HG03280 (cell line): Measurements from ENCODE around the gene SLC43A1.
A peak's percentile ranks its signal among the peaks of the same experiment; 100 is the strongest.

ENCODE experiments used
- ATAC-seq: cut with Tn5 transposase; IDR thresholded peaks from one replicate; pipeline ENCODE4 v1.9.1; 2021; ENCODE audit warnings: mild to moderate bottlenecking, moderate library complexity; ENCODE audit not compliant: unreplicated experiment

The SLC43A1 gene

DNA sequence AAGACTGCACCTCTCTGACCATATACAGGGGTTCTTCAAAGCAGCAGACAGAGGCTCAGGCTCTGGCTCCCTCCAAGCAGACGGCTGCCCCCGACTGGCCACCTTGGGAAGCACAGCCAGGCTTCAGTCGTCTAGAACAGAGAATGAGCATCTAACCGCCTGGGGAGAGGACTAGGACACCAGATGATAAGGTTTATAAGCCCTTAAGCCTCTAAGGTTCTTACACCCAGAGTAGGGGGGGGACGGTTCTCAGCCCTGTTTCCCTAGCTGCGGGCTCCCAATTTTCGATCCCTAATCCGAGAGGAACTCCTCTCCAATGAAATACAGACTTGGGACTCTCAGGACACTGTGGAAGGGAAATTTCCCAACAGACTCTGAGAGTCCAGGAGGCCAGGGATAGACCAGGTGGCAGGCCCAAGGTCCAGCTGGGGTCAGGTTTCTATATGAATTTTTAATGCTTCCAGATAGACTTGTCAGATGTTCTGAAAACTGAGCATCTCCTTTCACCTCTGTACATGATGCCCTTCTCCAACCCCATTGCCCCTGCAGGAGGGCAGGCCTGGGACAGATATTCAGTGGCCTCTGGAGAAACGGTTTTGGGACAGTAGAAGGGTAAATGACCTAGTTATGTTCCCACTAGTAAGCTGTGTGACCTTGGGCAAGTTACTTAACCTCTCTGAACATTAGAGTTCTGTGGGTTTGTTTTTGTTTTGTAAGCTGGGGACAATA is 34.9 kb downstream of the SLC43A1 start:
- peak; percentile 45 for ATAC-seq

DNA sequence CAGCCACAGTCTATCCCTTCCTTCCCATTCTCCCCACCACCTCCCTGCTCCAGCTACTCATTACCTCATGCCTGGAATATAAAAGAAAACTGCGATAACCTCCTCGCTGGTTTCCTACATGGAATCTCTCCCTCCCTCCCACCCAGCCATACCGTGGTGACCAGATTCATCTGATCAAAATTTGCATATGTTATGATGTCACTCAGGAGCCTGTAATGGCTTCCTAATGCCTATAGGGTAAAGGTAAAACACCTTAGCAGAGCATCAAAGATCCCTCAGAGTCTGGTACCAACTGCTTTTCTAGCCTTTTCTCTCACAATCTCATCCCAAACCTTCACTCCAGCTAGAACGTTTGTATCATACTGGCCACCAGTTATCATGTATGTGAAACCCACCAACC is 35.6 kb downstream of the SLC43A1 start:
- peak; percentile 29 for ATAC-seq

DNA sequence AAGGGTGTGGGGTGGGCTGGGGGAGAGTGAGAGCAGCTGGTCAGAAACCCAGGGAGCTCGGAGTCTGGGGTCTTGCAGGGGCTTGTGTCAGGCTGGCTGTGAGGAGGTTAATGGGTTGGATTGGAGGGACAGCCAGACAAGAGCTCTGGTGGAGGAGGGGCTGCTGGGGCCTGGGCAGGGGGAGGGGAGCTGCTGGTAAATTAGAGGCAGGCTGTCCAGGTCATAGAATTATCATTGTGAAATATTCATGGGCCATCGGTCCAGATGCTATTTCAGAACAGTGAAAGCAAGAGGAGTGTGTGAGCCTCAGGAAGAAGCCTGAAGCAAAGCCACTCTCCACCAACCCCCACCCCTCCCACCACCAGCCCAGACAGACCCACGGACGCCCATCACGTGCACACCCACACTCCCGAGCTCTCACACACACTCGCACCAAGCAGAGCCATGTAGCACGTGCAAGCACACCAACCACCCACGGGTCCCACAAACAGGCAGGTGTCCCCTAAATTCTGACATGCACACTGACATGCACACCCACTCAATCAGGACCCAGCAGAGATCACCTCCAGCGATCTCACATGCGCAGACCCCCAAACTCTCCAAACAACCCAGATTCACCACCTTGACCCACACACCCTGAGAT is 36.4 kb downstream of the SLC43A1 start:
- ATAC-seq: no peak

DNA sequence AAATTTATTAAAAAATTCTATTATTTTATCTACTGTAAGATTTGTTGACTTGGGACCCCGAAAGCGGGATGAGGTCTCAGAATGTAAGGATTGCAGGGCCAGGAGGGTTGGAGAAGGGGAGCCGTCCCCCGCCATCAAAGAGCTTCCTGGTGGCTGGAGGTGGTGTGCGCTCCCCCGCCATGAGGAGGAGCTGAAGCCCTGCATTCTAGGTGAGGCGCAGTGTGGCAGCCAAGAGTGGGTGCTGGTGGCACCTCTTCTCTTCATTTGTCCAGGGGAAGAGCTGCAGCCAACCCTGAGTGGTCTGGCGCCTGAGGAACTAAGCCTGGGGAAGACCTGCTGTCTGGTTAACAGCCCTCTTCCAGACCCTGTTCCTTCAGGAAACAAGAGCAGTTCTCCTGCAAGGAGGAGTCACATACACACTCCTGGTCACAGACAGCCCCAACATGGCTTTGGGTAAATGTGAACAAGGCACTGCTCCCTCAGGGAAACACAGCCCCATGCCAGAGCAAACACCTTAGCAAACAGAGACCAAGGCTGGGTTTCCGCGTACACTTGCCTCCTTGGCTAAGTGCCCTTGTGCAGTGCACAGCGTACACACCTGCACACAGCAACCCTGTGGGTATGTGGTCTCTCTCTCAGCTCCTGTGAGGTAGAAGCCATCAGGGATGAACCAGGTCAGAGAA is 37.9 kb downstream of the SLC43A1 start:
- ATAC-seq: no peak

DNA sequence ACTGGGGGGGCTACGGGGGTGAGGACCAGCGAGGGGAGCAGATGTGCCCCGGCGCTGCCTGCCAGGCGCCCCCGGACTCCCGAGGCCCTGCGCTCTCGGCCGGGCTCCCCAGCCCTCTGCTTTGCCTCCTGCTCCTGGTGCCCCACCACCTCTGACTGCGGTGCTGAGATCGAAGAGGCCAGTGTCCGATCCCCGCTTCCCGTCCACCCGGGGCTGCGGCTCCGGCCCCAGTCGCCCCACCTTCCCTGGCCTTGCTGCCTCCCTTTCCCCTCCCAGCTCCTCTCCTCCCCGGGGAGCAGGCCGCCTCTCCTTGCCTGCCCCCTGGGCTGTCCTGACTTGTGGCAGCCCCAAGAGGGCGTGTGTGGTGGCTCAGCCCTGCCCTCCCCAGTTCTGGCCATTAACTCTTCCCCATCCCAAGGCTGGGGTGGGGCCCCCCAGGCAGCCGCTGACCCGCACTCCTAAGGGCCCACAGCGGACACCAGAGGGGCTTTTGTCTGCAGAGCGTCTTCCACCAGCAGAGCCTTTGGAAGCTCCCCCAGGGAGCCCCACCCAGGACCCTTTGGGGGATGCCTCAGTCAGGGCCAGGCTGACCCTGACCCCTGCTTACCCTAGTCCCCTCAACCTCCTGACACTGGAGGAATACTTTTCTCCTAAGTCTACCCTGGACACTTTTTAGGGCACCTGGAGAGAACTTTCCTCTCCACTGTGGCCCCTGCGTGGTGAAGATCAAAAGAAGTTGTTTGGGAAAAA is 38.6 kb downstream of the SLC43A1 start:
- peak; percentile 53 for ATAC-seq

DNA sequence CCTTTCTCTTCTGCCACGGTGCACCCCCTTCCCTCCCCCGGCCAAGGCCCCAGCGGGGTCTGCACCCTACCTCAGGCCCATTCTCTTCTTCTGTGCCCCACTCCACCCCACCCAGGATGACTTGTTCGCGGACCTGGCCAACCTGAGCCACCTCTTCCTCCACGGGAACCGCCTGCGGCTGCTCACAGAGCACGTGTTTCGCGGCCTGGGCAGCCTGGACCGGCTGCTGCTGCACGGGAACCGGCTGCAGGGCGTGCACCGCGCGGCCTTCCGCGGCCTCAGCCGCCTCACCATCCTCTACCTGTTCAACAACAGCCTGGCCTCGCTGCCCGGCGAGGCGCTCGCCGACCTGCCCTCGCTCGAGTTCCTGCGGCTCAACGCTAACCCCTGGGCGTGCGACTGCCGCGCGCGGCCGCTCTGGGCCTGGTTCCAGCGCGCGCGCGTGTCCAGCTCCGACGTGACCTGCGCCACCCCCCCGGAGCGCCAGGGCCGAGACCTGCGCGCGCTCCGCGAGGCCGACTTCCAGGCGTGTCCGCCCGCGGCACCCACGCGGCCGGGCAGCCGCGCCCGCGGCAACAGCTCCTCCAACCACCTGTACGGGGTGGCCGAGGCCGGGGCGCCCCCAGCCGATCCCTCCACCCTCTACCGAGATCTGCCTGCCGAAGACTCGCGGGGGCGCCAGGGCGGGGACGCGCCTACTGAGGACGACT is 39.3 kb downstream of the SLC43A1 start:
- peak; percentile 31 for ATAC-seq

DNA sequence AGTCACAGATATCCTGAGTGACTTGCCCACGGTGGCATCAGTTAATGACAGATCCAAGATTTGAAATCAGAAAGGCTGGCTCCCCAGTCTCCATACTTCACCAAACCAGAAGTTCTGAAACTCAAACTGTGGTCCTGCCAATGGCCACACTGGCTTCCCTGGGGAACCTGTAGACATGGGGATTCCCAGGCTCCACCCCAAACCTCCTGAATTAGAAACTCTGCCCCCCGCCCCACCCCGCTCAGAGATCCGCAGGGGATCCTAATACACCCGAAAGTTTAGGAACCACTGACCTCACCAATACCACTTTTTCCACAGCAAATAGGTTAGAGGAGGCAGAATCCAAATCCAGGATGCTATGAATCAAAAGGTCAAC is 39.8 kb downstream of the SLC43A1 start:
- ATAC-seq: no peak

DNA sequence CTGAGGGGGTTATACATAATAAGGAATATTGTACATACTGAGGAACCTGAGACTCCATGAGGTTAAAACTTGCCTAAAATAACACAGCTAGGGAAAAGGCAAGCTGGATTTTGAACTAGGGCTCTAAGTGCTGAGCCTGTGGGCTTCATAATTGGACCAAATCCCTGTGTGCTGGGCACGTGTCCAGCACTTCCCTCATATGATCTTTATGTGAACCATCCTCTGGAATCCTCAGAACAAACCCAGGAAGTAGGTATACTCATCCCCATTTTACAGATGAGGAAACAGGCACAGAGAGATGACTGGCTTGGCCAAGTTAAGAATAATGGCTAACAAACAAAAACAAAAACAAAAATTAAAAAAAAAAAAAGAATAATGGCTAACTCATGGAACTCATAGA is 40.3 kb downstream of the SLC43A1 start:
- no peak for ATAC-seq

DNA sequence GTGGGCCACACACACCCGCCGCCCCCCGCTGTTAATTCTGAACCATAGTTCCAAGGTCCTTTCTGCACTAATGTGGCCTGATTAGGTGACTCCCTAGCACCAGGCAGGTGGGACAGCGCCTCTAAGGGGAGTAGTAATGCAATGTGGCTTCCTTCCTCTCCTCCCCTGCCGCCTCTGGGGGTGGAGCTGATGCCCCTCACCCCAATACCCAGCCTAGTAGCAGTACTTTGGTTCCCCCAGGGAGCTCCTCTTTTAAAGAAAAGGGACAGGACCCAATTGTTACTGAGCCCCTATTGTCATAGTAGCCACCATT is 40.7 kb downstream of the SLC43A1 start:
- ATAC-seq: no peak

DNA sequence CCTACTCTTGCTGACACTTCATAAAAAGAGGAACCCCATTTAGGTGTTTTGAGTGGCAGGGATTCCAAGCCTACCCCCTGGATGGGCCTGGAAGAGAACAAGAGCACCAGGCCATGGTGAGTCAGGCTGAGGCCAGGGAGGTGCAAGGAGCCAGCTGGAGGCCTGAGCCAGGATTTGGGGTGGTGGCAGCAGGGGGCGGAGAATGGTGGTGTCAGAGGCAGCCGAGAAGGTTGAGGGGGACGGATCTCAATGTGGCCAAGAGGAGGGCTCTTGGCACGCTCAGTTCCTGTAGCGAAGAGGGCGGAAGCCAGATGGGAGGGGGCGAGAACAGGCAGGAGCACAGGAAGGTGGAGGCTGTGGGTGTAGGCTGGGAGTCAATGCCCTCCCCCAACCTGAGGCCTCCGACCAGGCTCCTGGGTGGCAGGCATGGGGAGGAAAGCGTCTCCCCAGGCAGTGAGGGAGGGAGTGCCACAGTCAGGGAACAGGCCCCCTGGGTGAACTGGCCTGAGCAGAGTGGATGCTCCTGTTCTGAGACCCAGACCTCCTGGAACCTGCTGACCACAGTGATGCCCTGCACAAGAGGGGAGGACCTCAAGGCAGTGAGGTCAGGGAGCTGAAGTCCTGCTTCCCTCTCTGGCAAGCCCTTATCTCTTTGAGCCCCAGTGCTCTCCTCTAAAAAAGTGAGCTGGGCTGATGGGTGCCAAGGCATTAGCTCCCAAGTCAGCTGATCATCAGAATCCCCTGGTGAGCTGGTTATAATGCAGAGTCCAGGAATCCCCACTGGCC is 41.3 kb downstream of the SLC43A1 start:
- no peak for ATAC-seq

DNA sequence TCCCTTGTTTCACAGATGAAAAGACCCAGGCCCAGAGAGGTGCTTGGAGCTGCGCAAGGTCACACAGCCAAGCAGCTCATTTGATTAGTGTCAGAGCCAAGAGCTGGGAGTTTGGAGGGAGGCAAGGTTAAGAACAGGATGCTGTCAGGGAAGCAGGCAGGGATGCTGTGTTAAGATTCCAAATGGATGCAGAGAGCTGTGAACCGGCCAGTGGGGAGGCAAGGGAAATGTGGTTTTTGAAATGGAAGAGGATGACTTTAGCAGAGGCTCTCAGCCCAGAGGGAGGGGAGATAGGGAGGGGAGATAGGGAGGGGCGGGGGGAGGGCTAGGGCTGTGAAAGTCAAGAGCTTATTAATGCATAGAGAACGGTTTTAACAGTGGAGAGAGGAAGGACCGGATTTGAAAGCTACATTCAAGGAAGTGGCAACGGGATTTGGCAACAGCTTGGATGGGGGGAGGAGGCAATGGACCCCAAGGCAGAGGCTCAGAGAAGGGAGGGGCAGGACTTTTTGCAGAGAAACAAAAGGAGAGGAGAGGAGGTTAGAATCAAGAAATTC is 42.1 kb downstream of the SLC43A1 start:
- no peak for ATAC-seq

DNA sequence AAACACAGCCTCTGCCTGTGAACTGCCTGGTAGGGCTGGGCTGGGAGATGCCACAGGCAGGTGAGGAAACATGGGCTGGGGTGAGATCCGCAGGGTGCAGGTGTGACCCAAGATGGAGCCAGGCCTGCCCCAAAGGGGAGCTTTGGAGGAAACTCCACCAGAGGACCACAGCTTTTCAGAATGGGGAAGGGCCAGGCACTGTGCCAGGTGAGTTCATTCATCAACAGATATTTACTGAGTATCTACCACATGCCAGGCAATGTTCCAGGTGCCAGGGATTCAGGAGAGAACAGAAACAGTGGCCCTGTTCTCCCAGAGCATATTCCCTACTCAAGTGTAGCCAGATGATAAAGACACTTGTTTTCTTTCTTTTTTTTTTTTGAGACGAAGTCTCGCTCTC is 44.0 kb downstream of the SLC43A1 start:
- no peak for ATAC-seq

DNA sequence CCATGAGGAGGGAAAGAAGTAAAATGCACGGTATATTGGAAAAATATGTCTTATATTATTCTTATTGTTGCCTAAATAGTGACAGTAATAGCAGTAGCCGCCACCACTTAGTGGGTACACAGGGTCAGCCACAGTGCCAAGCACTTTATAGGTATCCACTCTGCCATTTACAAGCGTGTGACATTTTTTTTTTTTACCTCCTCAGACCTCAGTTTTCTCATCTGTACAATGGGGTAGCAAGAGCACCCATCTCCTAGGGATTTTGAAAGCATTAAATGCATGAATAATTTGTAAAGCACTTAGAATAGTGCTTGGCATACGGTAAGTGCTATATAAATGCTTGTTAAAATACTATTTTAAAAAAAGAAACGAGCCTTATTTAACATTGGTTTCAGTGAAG is 46.2 kb downstream of the SLC43A1 start:
- no peak for ATAC-seq

DNA sequence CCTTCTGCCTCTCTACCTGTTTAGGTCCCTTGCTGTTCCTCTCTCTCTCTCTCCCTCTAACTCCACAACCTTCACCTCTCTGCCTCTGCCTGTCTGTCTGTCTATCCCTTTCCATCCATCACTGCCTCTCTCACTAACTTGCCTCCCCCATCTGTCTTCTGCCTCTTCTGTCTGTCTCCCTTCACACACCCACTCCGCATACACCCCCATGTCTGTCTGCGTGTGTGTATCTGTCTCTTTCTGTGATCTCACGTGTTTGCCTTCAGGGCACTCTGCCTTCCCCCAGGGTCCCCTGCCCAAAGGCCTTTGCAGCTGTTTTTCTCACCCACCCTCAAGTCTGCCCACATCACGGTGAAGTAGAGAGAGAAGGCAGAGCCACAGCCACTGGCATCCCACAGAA is 47.2 kb downstream of the SLC43A1 start:
- no peak for ATAC-seq

DNA sequence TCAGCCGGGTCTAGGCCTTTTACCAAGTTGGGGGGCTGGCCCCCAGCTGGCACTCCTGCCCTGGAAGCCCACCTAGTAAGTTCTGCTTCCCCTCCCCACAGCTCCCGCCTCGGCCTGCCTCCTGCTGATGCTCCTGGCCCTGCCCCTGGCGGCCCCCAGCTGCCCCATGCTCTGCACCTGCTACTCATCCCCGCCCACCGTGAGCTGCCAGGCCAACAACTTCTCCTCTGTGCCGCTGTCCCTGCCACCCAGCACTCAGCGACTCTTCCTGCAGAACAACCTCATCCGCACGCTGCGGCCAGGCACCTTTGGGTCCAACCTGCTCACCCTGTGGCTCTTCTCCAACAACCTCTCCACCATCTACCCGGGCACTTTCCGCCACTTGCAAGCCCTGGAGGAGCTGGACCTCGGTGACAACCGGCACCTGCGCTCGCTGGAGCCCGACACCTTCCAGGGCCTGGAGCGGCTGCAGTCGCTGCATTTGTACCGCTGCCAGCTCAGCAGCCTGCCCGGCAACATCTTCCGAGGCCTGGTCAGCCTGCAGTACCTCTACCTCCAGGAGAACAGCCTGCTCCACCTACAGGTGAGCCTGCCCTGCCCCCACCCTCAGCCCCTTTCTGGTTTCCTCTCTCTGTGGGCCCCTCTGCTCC is 47.9 kb downstream of the SLC43A1 start:
- no peak for ATAC-seq

DNA sequence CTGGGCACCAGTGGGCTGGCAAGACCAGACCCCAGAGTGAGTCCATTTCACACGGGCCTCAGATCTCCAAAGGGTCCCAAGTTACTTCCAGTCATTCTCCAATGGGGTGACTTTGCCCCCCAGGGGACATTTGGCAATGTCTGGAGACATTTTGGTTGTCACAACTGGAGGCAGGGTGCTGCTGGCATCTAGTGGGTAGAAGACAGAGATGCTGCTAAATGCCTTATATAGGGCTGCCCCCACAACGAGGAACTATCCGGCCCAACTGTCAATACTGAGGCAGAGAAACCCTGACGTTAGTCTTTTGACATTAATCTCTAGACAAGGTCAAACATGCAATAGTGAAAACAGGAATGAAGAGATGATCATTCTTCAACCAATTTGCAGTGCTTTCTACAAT is 48.8 kb downstream of the SLC43A1 start:
- ATAC-seq: no peak

DNA sequence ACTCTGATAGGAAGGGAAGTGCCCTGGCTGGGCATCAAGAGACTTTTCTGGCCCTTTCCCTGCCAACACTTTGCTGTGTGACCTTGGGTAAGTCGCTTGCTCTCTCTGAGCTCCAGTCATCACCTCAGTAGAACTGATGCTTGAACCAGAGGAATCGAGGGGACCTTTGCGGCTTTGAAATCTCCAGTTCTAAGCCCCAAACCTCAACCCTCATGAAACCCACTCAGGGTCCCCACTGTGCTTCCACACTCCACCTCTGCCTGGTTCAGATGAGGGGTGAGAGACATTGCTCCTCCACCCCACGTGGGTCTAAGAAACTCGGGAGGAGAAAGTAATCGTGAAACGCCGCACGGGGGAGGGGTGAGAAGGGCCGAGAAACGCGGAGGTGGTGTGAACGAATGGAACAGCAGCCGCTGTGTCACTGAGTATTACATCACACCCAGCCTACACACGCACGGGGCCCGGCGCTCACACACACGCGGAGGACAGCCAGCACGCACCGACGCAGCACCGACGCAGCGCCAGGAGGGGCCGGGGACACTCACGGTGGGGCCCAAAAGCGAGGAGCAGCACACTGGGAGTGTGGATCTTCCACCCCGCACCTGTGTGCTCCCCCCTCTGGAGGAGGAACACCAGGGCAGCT is 50.8 kb downstream of the SLC43A1 start:
- no peak for ATAC-seq

DNA sequence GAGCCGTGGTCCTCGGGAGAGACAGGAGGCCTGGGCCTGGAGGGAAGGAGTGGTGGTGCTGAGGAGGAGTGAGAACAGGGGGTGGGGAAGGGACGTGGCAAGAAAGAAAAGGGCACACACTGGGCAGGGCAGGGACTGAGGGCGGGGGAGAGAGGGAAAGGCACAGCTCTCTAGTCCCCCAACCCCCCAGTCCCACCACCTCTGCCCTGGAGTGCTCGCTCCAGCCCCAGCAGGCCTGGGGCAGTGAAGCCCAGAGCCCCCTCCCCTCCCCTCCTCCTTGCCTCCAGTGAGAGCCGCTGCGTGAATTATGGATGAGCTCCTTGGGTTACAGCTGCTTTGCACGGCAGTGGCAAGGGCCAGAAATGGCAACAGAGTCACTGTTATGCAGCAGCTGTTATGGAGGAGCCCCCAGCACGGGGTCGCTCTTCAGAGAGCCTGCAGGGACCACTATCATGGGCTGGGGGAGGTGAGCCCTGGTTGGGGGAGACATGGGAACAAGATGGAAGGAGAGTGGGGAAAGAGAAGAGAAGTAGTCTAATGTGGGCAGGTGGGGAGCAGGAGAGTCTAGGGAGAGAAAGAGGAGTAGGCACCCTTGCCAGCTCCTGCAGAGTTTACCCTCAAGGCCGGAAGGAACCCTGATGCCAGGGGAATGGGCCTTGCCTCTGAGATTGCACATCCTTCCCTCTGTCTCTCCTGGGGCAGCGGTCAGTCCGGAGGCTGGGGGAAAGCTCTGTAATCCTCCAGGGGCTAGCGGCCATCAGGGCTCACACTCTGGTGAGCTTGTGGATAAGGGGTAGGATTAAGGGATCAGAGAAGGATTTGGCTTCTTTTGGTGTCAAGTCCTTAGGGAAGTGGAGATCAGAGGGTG is 51.6 kb downstream of the SLC43A1 start:
- ATAC-seq: no peak
